ENCODE results near the gene ACBD5. TPM values are rescaled to one million over a fixed set of nuclear protein-coding genes. Genes with fewer than 3 reads are reported as not detected.
"Not testable (repeated sequence)": the region's sequence is repeated elsewhere in the genome, so short reads cannot be mapped to it uniquely, and the experiment has no call there.

Gene ACBD5
- total and polyA plus RNA-seq, 4 donors, result 39.5 to 69.2 (median 58.1) TPM

- Histone ChIP-seq H3K4me3 (ENCODE audit: low read depth, low read length) (peak overlapping the region; percentile 93), H3K27ac (ENCODE audit: low read depth, low read length) (peak overlapping the region; percentile 99), H3K9me3 (ENCODE audit: control insufficient read depth, insufficient read depth, low read length) (no peaks in the 10 kb centered on the region), H3K27me3 (ENCODE audit: control insufficient read depth, insufficient read depth, low read length) (no peaks in the 10 kb centered on the region), H3K36me3 (ENCODE audit: control insufficient read depth, insufficient read depth, low read length) (peaks cover 6% of the 10 kb centered on the region), H3K4me1 (ENCODE audit: control insufficient read depth, insufficient read depth, low read length) (peaks cover 27% of the 10 kb centered on the region)
- under 1% methylated on average over 47 of the region's 59 CpGs for WGBS (ENCODE audit: insufficient coverage)
- peak; percentile 86 to 99 (median 92) for DNase-seq (ENCODE audit: low read depth in 4 of 6, low spot score in 6 of 6)
Measured at GRCh38 chr10:27241652-27242472, 1.3 kb upstream of the ACBD5 start.

- DNase-seq (ENCODE audit: low read depth in 4 of 6, low spot score in 6 of 6), result peak in 2 of 6 donors; percentile 20 to 49
- no peaks in the 10 kb centered on the region for H3K9me3 ChIP-seq (ENCODE audit: control insufficient read depth, insufficient read depth, low read length)
Measured at GRCh38 chr10:27241010-27241651, 534 bp upstream of the ACBD5 start.

GRCh38 chr10:27237531-27237930, 3.1 kb downstream of the ACBD5 start:
- peaks cover 22% of the 10 kb centered on the region for H3K4me1 ChIP-seq (ENCODE audit: control insufficient read depth, insufficient read depth, low read length)
- not testable (repeated sequence) for H3K9me3 ChIP-seq (ENCODE audit: control insufficient read depth, insufficient read depth, low read length); H3K27me3 ChIP-seq (ENCODE audit: control insufficient read depth, insufficient read depth, low read length); DNase-seq (ENCODE audit: low read depth in 4 of 6, low spot score in 6 of 6); H3K4me3 ChIP-seq (ENCODE audit: low read depth, low read length); H3K27ac ChIP-seq (ENCODE audit: low read depth, low read length)
- no CpG with 5 or more reads among the region's 8 CpGs for WGBS (ENCODE audit: insufficient coverage)
- peaks cover 12% of the 10 kb centered on the region for H3K36me3 ChIP-seq (ENCODE audit: control insufficient read depth, insufficient read depth, low read length)

More at GRCh38 chr10:27241010-27241651, 534 bp upstream of the ACBD5 start:
- Histone ChIP-seq H3K4me3 (ENCODE audit: low read depth, low read length) (peak overlapping the region; percentile 93), H3K27me3 (ENCODE audit: control insufficient read depth, insufficient read depth, low read length) (no peaks in the 10 kb centered on the region), H3K27ac (ENCODE audit: low read depth, low read length) (peak overlapping the region; percentile 99), H3K4me1 (ENCODE audit: control insufficient read depth, insufficient read depth, low read length) (peaks cover 27% of the 10 kb centered on the region), H3K36me3 (ENCODE audit: control insufficient read depth, insufficient read depth, low read length) (peaks cover 6% of the 10 kb centered on the region)
- WGBS (ENCODE audit: insufficient coverage), result 3% methylated on average over 23 of the region's 33 CpGs

GRCh38 chr10:27236589-27237128, 3.9 kb downstream of the ACBD5 start:
- not testable (repeated sequence) for H3K27ac ChIP-seq (ENCODE audit: low read depth, low read length); DNase-seq (ENCODE audit: low read depth in 4 of 6, low spot score in 6 of 6); H3K4me3 ChIP-seq (ENCODE audit: low read depth, low read length); H3K27me3 ChIP-seq (ENCODE audit: control insufficient read depth, insufficient read depth, low read length); H3K9me3 ChIP-seq (ENCODE audit: control insufficient read depth, insufficient read depth, low read length)
- peaks cover 12% of the 10 kb centered on the region for H3K36me3 ChIP-seq (ENCODE audit: control insufficient read depth, insufficient read depth, low read length)
- 60% methylated on average over 2 of the region's 9 CpGs for WGBS (ENCODE audit: insufficient coverage)
- peaks cover 22% of the 10 kb centered on the region for H3K4me1 ChIP-seq (ENCODE audit: control insufficient read depth, insufficient read depth, low read length)

- Histone ChIP-seq H3K27ac (ENCODE audit: low read depth, low read length) (no peak overlapping the region), H3K36me3 (ENCODE audit: control insufficient read depth, insufficient read depth, low read length) (peaks cover 16% of the 10 kb centered on the region), H3K4me3 (ENCODE audit: low read depth, low read length) (no peak overlapping the region), H3K4me1 (ENCODE audit: control insufficient read depth, insufficient read depth, low read length) (peaks cover 13% of the 10 kb centered on the region), H3K9me3 (ENCODE audit: control insufficient read depth, insufficient read depth, low read length) (no peaks in the 10 kb centered on the region), H3K27me3 (ENCODE audit: control insufficient read depth, insufficient read depth, low read length) (no peaks in the 10 kb centered on the region)
- DNase-seq (ENCODE audit: low read depth in 4 of 6, low spot score in 6 of 6), result no peak
- no CpG with 5 or more reads among the region's 1 CpG for WGBS (ENCODE audit: insufficient coverage)
Measured at GRCh38 chr10:27235706-27236105, 4.9 kb downstream of the ACBD5 start.

GRCh38 chr10:27230022-27230421, 10.6 kb downstream of the ACBD5 start:
- Histone ChIP-seq H3K36me3 (ENCODE audit: control insufficient read depth, insufficient read depth, low read length) (peaks cover 32% of the 10 kb centered on the region), H3K4me1 (ENCODE audit: control insufficient read depth, insufficient read depth, low read length) (no peaks in the 10 kb centered on the region), H3K4me3 (ENCODE audit: low read depth, low read length) (no peak overlapping the region), H3K9me3 (ENCODE audit: control insufficient read depth, insufficient read depth, low read length) (no peaks in the 10 kb centered on the region), H3K27me3 (ENCODE audit: control insufficient read depth, insufficient read depth, low read length) (no peaks in the 10 kb centered on the region), H3K27ac (ENCODE audit: low read depth, low read length) (no peak overlapping the region)
- DNase-seq (ENCODE audit: low read depth in 4 of 6, low spot score in 6 of 6), result no peak
- no CpG with 5 or more reads among the region's 1 CpG for WGBS (ENCODE audit: insufficient coverage)

- no peak overlapping the region for H3K27ac ChIP-seq (ENCODE audit: low read depth, low read length)
- no peaks in the 10 kb centered on the region for H3K9me3 ChIP-seq (ENCODE audit: control insufficient read depth, insufficient read depth, low read length)
- H3K4me3 ChIP-seq (ENCODE audit: low read depth, low read length), result no peak overlapping the region
- H3K36me3 ChIP-seq (ENCODE audit: control insufficient read depth, insufficient read depth, low read length), result peaks cover 31% of the 10 kb centered on the region
- no peaks in the 10 kb centered on the region for H3K4me1 ChIP-seq (ENCODE audit: control insufficient read depth, insufficient read depth, low read length)
- DNase-seq (ENCODE audit: low read depth in 4 of 6, low spot score in 6 of 6), result no peak
- no peaks in the 10 kb centered on the region for H3K27me3 ChIP-seq (ENCODE audit: control insufficient read depth, insufficient read depth, low read length)
- WGBS (ENCODE audit: insufficient coverage), result 80% methylated on average over 1 of the region's 3 CpGs
Measured at GRCh38 chr10:27225642-27226257, 14.8 kb downstream of the ACBD5 start.

- H3K4me3 ChIP-seq (ENCODE audit: low read depth, low read length), result no peak overlapping the region
- H3K36me3 ChIP-seq (ENCODE audit: control insufficient read depth, insufficient read depth, low read length), result peaks cover 27% of the 10 kb centered on the region
- H3K27me3 ChIP-seq (ENCODE audit: control insufficient read depth, insufficient read depth, low read length), result no peaks in the 10 kb centered on the region
- no peak for DNase-seq (ENCODE audit: low read depth in 4 of 6, low spot score in 6 of 6)
- H3K4me1 ChIP-seq (ENCODE audit: control insufficient read depth, insufficient read depth, low read length), result no peaks in the 10 kb centered on the region
- no peaks in the 10 kb centered on the region for H3K9me3 ChIP-seq (ENCODE audit: control insufficient read depth, insufficient read depth, low read length)
- 100% methylated on average over 3 of the region's 8 CpGs for WGBS (ENCODE audit: insufficient coverage)
- H3K27ac ChIP-seq (ENCODE audit: low read depth, low read length), result no peak overlapping the region
Measured at GRCh38 chr10:27225011-27225590, 15.5 kb downstream of the ACBD5 start.

- peak in 2 of 6 donors; percentile 26 to 58 for DNase-seq (ENCODE audit: low read depth in 4 of 6, low spot score in 6 of 6)
- H3K4me1 ChIP-seq (ENCODE audit: control insufficient read depth, insufficient read depth, low read length), result no peaks in the 10 kb centered on the region
- no peak overlapping the region for H3K27ac ChIP-seq (ENCODE audit: low read depth, low read length)
- no peak overlapping the region for H3K4me3 ChIP-seq (ENCODE audit: low read depth, low read length)
- WGBS (ENCODE audit: insufficient coverage), result 93% methylated on average over 3 of the region's 5 CpGs
- H3K9me3 ChIP-seq (ENCODE audit: control insufficient read depth, insufficient read depth, low read length), result no peaks in the 10 kb centered on the region
- peaks cover 25% of the 10 kb centered on the region for H3K36me3 ChIP-seq (ENCODE audit: control insufficient read depth, insufficient read depth, low read length)
- H3K27me3 ChIP-seq (ENCODE audit: control insufficient read depth, insufficient read depth, low read length), result no peaks in the 10 kb centered on the region
Measured at GRCh38 chr10:27223964-27224363, 16.6 kb downstream of the ACBD5 start.

All from spinal cord (tissue), 10 donors.